ENCODE measurements around the gene SREBF1.

SREBF1 gene

GRCh38 chr17:17789828-17790636 lies 46.8 kb downstream of the SREBF1 start:
- no peak for DNase-seq
- TF ChIP-seq GATA1 (IDR thresholded peaks at IDR 0.05; ENCODE audit: low read depth, low read length) (no peak), POLR2A (IDR thresholded peaks at IDR 0.05; ENCODE audit: low read length) (no peak)

GRCh38 chr17:17789410-17789809 lies 47.4 kb downstream of the SREBF1 start:
- DNase-seq, result no peak
- TF ChIP-seq POLR2A (IDR thresholded peaks at IDR 0.05; ENCODE audit: low read length) (no peak), GATA1 (IDR thresholded peaks at IDR 0.05; ENCODE audit: low read depth, low read length) (no peak)

GRCh38 chr17:17788967-17789366 lies 47.8 kb downstream of the SREBF1 start:
- no peak for DNase-seq
- TF ChIP-seq POLR2A (IDR thresholded peaks at IDR 0.05; ENCODE audit: low read length), result no peak
- TF ChIP-seq GATA1 (IDR thresholded peaks at IDR 0.05; ENCODE audit: low read depth, low read length), result no peak

GRCh38 chr17:17787568-17787967 lies 49.2 kb downstream of the SREBF1 start:
- no peak for TF ChIP-seq POLR2A (IDR thresholded peaks at IDR 0.05; ENCODE audit: low read length)
- no peak for TF ChIP-seq GATA1 (IDR thresholded peaks at IDR 0.05; ENCODE audit: low read depth, low read length)

GRCh38 chr17:17786998-17787397 lies 49.8 kb downstream of the SREBF1 start:
- no peak for TF ChIP-seq GATA1 (IDR thresholded peaks at IDR 0.05; ENCODE audit: low read depth, low read length)
- TF ChIP-seq POLR2A (IDR thresholded peaks at IDR 0.05; ENCODE audit: low read length), result no peak
- no peak for DNase-seq

More at GRCh38 chr17:17787568-17787967, 49.2 kb downstream of the SREBF1 start:
- no peak for DNase-seq

GRCh38 chr17:17785407-17785806 lies 51.4 kb downstream of the SREBF1 start:
- no peak for DNase-seq
- TF ChIP-seq GATA1 (IDR thresholded peaks at IDR 0.05; ENCODE audit: low read depth, low read length) (no peak), POLR2A (IDR thresholded peaks at IDR 0.05; ENCODE audit: low read length) (no peak)

GRCh38 chr17:17784657-17785267 lies 52.0 kb downstream of the SREBF1 start:
- peak; percentile 22 to 32 for DNase-seq
- TF ChIP-seq GATA1 (IDR thresholded peaks at IDR 0.05; ENCODE audit: low read depth, low read length) (no peak), POLR2A (IDR thresholded peaks at IDR 0.05; ENCODE audit: low read length) (no peak)

- DNase-seq, result peak in 1 of 2 experiments; percentile 35
- TF ChIP-seq POLR2A (IDR thresholded peaks at IDR 0.05; ENCODE audit: low read length), result no peak
- TF ChIP-seq GATA1 (IDR thresholded peaks at IDR 0.05; ENCODE audit: low read depth, low read length), result no peak
Observed at GRCh38 chr17:17783825-17784656, 52.7 kb downstream of the SREBF1 start.

- DNase-seq, result peak; percentile 42 to 54
- TF ChIP-seq POLR2A (IDR thresholded peaks at IDR 0.05; ENCODE audit: low read length), result no peak
- no peak for TF ChIP-seq GATA1 (IDR thresholded peaks at IDR 0.05; ENCODE audit: low read depth, low read length)
Observed at GRCh38 chr17:17783116-17783824, 53.5 kb downstream of the SREBF1 start.

GRCh38 chr17:17782523-17783115 lies 54.2 kb downstream of the SREBF1 start:
- TF ChIP-seq POLR2A (IDR thresholded peaks at IDR 0.05; ENCODE audit: low read length), result no peak
- no peak for TF ChIP-seq GATA1 (IDR thresholded peaks at IDR 0.05; ENCODE audit: low read depth, low read length)
- DNase-seq, result peak in 1 of 2 experiments; percentile 36

GRCh38 chr17:17781591-17782496 lies 54.9 kb downstream of the SREBF1 start:
- peak; percentile 48 to 56 for DNase-seq
- TF ChIP-seq GATA1 (IDR thresholded peaks at IDR 0.05; ENCODE audit: low read depth, low read length) (no peak), POLR2A (IDR thresholded peaks at IDR 0.05; ENCODE audit: low read length) (no peak)

- TF ChIP-seq GATA1 (IDR thresholded peaks at IDR 0.05; ENCODE audit: low read depth, low read length), result no peak
- no peak for TF ChIP-seq POLR2A (IDR thresholded peaks at IDR 0.05; ENCODE audit: low read length)
Observed at GRCh38 chr17:17780922-17781590, 55.7 kb downstream of the SREBF1 start.

More at GRCh38 chr17:17780922-17781590, 55.7 kb downstream of the SREBF1 start:
- DNase-seq, result no peak

All from erythroblast (primary cell).